HG03060 (cell line): Measurements from ENCODE around the gene KCNH1.

Source experiments
- ATAC-seq: cut with Tn5 transposase; IDR thresholded peaks from one replicate; pipeline ENCODE4 v1.9.1; 2021; ENCODE audit warnings: low read depth, moderate number of reproducible peaks; ENCODE audit not compliant: unreplicated experiment

Gene KCNH1

DNA sequence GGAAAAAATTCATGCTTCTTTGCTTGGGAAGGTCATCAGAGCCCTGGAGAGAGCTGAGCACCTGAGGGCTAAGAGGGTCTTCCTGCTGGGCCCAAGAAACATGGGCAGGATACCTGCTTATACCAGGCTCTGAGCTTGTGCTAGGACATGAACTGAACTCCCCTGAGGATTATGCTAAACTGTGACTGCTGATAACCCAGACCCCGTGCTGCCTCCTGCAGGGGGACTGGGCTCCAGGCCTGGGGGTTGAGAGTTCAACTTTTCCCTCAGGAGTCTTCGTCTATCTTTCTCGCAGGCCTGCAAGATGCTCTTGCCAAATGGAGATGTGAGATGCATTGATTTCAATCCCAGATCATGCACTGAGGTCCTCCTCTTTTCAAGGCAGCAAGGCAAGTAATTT lies 436.8 kb downstream of the KCNH1 start:
- no peak for ATAC-seq

- ATAC-seq, result peak; percentile 98
Measured at GRCh38 chr1:210696709-210697108, 437.2 kb downstream of the KCNH1 start.

DNA sequence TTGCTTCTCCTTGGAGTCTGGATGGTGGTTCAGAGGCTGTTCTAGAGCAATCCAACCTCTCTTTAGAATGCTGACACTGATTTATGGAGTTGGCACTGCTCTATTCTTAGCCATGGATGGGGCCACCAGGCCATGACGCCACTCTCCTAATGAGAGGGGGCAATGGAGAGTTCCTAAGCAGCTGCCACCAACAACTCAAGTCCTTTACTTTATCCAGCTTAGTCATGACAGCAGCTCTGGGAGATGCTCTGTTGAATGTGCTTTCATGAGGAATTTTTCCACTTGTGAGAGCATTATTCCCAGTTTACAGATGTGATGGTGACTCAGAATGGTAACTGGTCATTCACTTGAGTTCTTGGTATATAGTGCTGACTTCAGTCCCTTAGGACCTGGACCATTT lies 438.9 kb downstream of the KCNH1 start:
- no peak for ATAC-seq

GRCh38 chr1:210692796-210693195 lies 441.2 kb downstream of the KCNH1 start:
- ATAC-seq, result no peak

- no peak for ATAC-seq
Measured at GRCh38 chr1:210691039-210691610, 442.8 kb downstream of the KCNH1 start.

GRCh38 chr1:210690236-210690635 lies 443.7 kb downstream of the KCNH1 start:
- ATAC-seq, result no peak

DNA sequence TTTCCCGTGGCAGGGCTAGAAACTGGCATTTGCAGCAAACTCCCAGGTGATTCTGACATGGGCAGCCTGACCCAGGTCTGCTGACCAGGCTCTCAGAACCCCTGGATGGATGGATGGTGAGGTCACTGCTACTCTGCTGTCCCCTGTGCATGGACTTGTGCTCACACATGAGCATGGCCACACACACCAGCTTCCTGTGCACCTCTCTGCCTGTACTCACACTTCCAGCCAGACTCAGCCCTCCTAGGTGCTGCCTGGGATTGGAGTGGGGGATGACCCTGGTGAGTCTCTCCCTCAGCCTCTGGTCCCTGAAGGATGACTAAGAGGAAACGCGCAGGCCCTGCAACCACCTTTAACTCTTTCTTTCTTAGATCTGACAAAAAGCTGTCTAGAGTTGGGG lies 444.1 kb downstream of the KCNH1 start:
- no peak for ATAC-seq

DNA sequence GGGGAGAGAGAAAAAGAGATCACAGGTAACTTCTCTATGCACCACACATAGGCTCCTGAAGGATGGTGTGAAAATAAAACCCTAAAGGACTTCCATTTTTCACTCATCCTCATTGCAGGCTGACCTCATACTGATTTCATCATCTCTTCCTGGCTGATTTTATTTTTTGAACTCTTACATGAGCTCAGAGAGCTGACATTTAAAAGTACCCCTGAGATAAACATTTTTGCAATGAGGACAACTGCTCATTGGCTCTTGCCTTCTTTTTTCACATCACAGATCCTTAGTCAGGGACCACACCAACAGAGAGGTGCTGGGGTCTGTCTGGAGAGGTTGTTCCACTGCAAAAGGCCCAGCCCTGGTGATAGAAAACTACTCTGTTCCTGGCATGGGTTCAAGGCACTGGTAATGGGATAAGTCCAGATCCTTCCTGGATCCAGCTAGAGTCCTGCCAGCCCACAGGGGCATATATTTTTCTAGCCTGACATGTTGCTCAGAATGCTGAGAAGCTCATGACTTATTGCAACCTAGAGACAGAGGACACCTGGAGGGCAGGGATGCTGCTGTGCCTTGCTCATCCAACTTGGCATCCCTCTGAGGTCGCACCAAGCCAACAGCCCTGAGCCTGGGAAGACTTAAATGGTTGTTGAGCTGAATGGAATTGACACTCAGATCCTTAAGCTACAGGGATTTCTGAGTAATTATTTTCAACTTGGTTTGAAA lies 445.3 kb downstream of the KCNH1 start:
- no peak for ATAC-seq

DNA sequence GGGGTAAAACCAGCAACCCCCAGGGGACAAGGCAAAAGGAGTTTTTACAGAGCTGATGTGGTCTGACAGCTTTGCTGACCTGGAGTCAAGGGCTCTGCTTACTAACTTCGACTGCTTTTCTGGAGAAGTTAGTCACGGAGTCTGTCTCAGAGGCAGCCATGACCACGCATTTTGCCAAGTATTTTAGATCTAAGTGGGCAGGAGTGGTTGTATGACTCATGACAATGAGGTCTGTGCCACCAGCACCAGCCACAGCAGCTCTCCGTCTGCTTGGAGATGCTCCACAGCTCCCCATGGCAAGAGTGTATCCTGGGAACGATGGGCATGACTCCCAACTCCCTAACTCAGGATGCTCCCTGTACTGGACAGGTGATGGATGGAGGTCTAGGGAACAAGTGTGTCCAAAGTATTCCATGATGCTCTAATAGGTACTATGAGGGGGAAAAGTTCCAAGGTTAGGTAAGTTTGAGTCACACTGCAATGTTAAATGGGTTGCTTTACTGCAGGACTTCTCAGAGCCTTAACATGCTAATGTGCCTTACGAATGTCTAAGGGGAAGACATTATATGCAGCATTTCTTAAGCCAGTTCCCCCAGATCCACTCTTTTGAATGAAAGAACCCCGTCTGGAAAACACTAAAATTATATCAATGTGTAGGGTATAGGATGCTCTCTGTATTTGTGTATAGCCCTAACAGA lies 446.2 kb downstream of the KCNH1 start:
- no peak for ATAC-seq

GRCh38 chr1:210686841-210687240 lies 447.1 kb downstream of the KCNH1 start:
- no peak for ATAC-seq

GRCh38 chr1:210685295-210685650 lies 448.7 kb downstream of the KCNH1 start:
- ATAC-seq, result no peak

DNA sequence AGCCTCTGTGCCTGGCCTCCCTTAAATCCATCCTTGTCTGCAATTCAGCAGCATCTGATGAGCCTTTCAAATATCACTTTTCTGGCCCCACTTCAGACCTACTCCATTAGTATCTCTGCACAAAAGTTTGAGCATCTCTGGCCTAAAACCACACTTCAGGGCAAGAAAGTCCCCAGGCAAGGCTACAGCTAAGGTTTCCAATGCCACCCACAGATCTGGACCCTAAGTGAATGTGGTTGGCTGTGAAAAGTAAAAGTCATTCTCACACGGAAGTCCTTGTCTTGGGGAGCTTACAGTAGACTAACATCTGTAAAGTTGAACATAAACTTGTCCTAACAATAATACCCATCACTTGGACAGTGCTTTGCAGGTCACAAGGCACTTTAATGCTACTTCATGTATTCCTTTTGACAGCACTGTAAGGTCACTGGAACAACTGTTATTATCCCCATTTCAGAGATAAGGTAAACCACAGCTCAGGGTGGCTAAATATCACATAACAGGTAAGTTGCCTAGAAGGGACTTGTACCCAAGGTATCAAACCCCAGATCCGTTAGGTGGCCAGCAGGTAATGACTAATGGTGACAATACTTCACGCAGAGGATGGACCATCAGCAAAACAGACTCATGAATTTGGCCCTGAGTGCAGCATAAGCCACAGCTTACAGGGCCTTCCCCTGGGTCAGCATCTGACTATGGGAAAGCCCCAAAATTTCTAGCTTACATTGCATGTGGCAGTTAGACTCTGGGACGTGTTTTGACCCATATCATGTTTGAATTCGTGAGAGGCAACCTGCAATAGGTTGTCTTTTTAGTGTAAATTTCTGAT lies 449.3 kb downstream of the KCNH1 start:
- ATAC-seq, result peak; percentile 69

DNA sequence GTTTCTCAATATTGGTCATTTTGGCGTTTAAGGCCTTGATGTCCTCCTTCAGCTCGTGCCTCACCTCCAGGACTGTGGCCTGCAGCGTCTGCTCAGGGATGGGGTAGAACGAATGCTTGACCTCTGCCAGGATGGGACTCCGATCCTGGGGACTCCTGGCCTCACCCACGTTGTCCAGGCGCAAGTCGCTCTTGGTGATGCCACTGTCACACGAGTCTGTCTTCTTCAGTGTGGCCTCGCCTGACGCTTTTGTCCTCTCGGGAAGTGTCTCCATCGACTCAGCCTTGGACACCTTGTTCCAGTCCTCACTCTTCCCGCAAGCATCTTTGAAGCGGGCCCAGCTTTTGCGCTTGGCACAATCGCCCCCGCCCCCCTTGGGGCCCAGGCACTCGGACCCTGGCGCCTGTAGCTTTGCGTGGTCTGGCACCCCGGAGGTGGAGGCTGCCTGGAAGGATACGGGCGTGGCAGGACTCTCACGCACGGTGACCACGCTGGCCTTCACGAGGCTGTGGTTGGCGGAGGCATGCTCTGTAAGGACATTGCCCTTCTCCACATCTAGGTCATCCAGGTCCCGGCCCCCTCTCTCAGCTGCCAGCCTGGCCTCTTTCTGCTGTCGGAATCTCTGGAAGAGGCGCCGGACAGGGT lies 450.4 kb downstream of the KCNH1 start:
- no peak for ATAC-seq

GRCh38 chr1:210681158-210681557 lies 452.8 kb downstream of the KCNH1 start:
- no peak for ATAC-seq

GRCh38 chr1:210678306-210678705 lies 455.6 kb downstream of the KCNH1 start:
- no peak for ATAC-seq

DNA sequence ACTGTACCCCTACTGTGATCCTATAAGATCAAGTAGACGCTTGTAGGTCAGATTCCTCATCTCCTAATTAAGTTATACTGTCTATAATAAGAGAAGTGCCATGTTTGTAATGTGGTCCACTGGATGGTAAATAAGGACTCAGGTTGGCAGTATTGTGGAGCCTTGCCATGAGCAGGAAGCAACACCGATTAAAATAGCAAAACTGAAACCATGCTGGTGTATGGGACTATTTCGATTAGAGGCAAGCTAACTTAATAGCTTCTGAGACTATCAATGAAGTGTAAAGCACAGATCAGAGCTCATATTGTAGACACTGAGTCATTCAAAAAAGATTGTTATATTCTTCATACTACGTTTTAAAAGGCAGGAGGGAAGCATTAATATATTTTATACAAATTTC lies 456.4 kb downstream of the KCNH1 start:
- no peak for ATAC-seq

DNA sequence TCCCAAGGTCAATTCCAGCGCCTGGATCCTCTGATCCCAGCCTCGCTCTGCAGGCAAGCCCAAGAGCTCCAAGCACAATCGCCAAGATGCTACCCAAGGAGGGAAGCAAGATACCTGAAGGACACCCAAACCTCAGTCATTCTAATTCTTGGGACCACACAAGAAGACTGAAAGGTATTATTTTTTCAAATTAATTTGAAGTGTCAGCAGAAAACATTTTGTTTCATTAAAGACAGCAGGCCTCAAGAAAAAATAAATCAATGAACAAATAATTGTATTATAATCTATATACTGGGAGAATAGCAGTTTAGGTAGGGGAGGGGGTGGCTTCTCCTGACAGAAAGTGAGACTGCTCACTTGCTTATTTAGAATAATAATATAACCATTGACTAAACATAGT lies 457.4 kb downstream of the KCNH1 start:
- no peak for ATAC-seq

GRCh38 chr1:210674151-210674550 lies 459.8 kb downstream of the KCNH1 start:
- ATAC-seq, result no peak

DNA sequence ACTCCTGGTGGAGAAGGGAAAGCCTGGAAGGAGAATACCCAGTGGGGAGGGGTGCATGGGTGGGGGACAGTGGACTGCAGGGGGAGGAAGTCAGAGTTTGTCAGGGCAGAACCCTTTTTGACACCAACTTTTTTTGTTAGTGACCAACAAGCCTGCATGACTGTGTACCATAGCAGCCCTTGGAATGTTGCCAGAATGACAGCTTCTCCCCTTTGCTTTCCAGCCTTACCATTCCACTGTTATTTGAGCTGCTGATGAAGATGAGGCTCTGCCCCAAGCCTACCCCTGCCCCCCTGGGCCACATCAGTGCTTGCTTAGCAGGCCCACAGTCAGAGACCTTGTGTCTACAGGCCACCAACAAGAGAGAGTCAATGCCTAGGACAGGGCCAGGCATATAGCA lies 464.0 kb downstream of the KCNH1 start:
- no peak for ATAC-seq

GRCh38 chr1:210663730-210664573 lies 470.0 kb downstream of the KCNH1 start:
- ATAC-seq, result no peak
